Endothelial cell of umbilical vein (primary cell): ENCODE data around the gene NEURL1B.
"Not testable (repeated sequence)": the region's sequence is repeated elsewhere in the genome, so short reads cannot be mapped to it uniquely, and the experiment has no call there.

Experiments used
- EZH2 ChIP-seq: IDR thresholded peaks from 2 replicates; pipeline ENCODE4 v1.6.1; 2012; ENCODE audit warnings: borderline replicate concordance, low read depth, mild to moderate bottlenecking, moderate library complexity, low read length, inconsistent platforms; ENCODE audit not compliant: severe bottlenecking
- GATA2 ChIP-seq: IDR thresholded peaks from 2 replicates; pipeline ENCODE4 v1.7.0; 2011; ENCODE audit warnings: low read depth, mild to moderate bottlenecking, moderate library complexity, mixed read lengths, low read length; ENCODE audit not compliant: insufficient read length, insufficient read depth
- JUN ChIP-seq: IDR thresholded peaks from 2 replicates; pipeline ENCODE4 v1.6.1; 2011; ENCODE audit warnings: borderline replicate concordance, low read depth; ENCODE audit not compliant: insufficient read length, insufficient read depth
- MAX ChIP-seq: IDR thresholded peaks from 2 replicates; pipeline ENCODE4 v1.6.1; 2011; ENCODE audit not compliant: insufficient read depth, insufficient read length
- POLR2A ChIP-seq: IDR thresholded peaks from 2 replicates; pipeline ENCODE4 v1.6.1; 2012; ENCODE audit warnings: low read depth, mild to moderate bottlenecking, control low read depth, low read length
- POLR2AphosphoS5 ChIP-seq: IDR thresholded peaks from 2 replicates; pipeline ENCODE4 v1.6.1; 2012; ENCODE audit warnings: low read depth, mild to moderate bottlenecking, control low read depth, low read length, moderate library complexity; ENCODE audit not compliant: insufficient read depth
- TF ChIP-seq, protein P1 (sequence below), 2 donors: IDR thresholded peaks; 1 replicate in 1 of 2; 2 replicates in 1 of 2; pipeline ENCODE4 v1.5.1; 2011; ENCODE audit warnings: low read length in 2 of 2, mild to moderate bottlenecking in 2 of 2, moderate library complexity in 2 of 2, control low read depth in 1 of 2, inconsistent platforms in 1 of 2, low read depth in 1 of 2; ENCODE audit not compliant: insufficient read depth in 1 of 2; ENCODE audit errors: extremely low read depth in 1 of 2

GRCh38 chr5:172601576-172601975 lies 39.5 kb upstream of the NEURL1B start:
- TF ChIP-seq, protein P1, sequence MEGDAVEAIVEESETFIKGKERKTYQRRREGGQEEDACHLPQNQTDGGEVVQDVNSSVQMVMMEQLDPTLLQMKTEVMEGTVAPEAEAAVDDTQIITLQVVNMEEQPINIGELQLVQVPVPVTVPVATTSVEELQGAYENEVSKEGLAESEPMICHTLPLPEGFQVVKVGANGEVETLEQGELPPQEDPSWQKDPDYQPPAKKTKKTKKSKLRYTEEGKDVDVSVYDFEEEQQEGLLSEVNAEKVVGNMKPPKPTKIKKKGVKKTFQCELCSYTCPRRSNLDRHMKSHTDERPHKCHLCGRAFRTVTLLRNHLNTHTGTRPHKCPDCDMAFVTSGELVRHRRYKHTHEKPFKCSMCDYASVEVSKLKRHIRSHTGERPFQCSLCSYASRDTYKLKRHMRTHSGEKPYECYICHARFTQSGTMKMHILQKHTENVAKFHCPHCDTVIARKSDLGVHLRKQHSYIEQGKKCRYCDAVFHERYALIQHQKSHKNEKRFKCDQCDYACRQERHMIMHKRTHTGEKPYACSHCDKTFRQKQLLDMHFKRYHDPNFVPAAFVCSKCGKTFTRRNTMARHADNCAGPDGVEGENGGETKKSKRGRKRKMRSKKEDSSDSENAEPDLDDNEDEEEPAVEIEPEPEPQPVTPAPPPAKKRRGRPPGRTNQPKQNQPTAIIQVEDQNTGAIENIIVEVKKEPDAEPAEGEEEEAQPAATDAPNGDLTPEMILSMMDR (IDR thresholded peaks at IDR 0.05; ENCODE audit: extremely low read depth in 1 of 2, insufficient read depth in 1 of 2, low read depth in 1 of 2, low read length in 2 of 2), result not testable (repeated sequence)
- not testable (repeated sequence) for TF ChIP-seq GATA2, POLR2A, JUN, EZH2, POLR2AphosphoS5, MAX
